GM15510 (cell line): ENCODE data around the gene ANTXR1.

ENCODE experiments used
- POLR2A ChIP-seq: IDR thresholded peaks from 3 replicates; pipeline ENCODE4 v1.6.1; 2011; ENCODE audit warnings: borderline replicate concordance; ENCODE audit not compliant: insufficient read length; ENCODE audit errors: extremely low read depth

The ANTXR1 gene

DNA sequence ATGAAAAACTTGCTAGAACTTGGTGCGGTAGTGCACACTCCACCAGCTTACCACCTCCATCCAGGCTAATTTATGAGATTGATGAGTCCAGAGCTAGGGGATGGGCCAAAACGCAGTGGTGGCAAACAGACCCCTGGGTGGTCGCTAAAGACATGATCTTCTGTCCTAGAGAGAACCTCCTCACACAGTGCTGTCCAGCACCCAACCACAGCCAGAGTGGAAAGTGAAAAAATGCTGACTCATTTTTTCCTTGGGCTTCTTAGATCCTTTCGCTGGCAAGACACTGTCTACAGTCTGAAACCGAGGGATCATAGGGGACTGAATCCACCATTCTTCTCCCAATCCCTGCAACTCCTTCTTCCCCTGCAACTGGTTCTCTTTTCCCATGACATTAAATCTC is 4.1 kb downstream of the ANTXR1 start:
- no peak for TF ChIP-seq POLR2A

DNA sequence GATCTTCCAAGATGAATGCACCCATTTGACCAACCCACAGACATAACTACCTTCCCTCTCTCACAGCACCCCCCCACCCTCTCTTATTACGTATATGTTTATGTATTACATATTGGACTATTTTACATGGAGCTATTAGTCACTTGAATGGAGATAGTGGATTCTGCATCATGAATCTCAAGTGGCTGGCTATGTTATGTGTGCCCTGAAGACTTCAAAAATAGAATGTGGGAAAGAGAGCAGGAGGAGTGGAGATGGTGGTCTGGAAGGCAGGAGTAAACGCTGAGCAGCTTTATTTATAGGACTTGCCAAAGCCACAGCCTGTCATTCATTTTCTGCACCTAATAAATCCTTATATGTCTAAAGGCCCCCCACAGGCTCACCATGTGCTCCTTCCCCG is 4.9 kb downstream of the ANTXR1 start:
- TF ChIP-seq POLR2A = no peak

GRCh38 chr2:69018678-69019095 is 5.7 kb downstream of the ANTXR1 start:
- no peak for TF ChIP-seq POLR2A

- TF ChIP-seq POLR2A = no peak
These were observed 7.8 kb downstream of the ANTXR1 start for GRCh38 chr2:69020496-69021426.

DNA sequence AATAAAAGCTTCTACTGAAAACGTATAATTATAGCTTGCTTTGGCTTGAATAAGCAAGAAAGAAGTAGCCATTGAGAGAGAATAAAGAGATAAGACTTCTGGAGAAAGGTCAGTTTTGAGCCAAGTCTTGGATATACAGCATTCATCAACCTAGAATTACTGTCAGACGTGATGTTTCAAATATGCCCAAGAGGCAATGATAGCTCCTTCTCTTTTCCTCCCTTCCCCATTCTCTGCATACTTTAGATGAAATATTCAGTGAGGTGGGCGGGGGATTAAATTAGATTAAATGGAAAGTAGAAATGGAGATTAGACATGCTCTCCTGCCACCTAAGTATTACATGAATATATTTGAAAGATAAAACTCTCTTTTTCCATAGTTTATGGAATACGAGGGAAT is 8.7 kb downstream of the ANTXR1 start:
- TF ChIP-seq POLR2A = no peak

GRCh38 chr2:69022548-69022947 is 9.6 kb downstream of the ANTXR1 start:
- TF ChIP-seq POLR2A = no peak

- no peak for TF ChIP-seq POLR2A
These were observed 10.3 kb downstream of the ANTXR1 start for GRCh38 chr2:69023236-69023635.

DNA sequence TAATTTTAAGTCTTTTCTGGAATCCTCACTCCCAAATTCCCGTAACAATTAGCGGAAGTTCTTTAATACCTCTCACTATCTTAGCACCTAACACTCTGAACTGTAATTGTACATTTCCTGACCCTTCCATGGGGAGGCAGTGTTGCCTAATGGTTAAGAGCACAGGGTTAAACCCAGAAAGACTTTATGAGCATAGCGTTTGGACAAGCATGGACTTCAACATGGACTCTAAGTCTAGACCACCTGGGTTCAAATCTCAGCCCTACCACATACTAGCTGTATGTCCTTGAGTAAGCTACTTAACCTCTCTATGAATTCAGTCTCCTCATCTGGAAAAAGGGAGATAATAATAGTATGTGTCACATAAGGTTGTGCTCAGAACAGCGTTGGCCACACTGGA is 13.0 kb downstream of the ANTXR1 start:
- no peak for TF ChIP-seq POLR2A

GRCh38 chr2:69026691-69027459 is 13.9 kb downstream of the ANTXR1 start:
- no peak for TF ChIP-seq POLR2A

GRCh38 chr2:69030800-69031428 is 17.9 kb downstream of the ANTXR1 start:
- TF ChIP-seq POLR2A = no peak

- no peak for TF ChIP-seq POLR2A
These were observed 18.5 kb downstream of the ANTXR1 start for GRCh38 chr2:69031466-69031865.

DNA sequence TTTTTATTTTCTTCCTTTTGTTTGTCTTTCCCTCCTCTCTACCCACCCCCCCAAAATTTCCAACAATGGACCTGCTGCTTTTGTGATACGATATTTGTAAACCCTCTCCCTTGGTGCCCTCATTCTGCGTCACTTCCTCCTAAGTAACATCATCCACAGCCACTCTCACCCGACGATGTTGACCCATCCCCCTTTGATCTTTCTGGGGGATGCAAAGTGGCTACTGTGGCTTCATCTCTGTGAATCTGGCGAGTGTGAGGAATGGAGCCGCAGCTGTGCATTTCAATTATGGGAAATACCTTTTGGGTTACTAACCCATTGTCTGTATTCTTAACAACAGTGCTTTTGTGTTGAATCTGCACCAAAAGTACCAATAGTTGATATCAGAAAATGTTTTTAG is 19.4 kb downstream of the ANTXR1 start:
- TF ChIP-seq POLR2A = no peak

DNA sequence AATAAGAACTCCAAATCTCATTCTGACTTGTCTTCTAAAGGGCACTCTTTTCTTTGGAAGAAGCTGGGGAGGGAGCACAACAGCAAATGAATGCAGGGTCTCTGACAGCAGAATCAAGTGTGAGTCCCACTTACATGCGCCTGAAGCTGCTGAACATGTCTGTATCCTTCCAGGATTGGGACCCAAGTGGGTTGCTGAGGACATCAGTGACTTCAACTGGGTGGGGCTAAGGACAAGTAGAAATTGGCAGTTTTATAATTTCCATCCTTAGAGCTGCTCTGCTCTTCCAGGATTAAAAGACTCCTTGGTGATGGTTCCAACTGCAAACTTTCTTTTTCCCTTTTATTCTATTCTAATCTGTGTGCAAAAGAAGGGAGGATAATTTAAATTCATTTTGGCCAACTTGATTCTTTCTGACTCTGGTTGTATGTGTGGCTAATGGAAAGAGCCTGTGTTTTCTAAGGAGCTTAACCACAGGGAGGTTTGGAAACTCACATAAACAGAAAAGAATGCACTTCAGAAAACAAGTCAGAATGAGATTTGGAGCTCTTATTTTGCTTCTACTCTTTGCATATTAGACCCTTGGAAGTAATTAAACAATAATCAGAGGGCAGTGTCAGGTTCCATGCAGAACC is 20.6 kb downstream of the ANTXR1 start:
- no peak for TF ChIP-seq POLR2A

DNA sequence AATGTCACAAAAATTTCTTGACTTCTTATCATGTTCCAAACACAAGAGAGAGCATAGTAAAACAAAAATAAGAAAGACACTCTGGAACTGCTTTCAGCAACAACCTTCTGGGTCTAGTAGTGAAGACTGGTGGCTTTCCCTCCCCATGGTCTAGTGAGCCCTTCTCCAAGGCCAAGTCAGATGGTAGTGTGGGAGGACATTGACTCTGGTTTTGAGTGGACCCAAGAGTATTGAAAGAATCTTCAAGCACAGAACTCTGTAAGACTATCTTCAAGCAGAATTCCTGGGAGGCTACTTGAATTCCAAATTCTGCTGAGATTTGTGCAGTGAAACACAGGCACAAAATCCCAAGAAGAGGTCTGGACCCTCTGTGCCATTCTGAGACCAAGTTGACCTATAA is 21.1 kb downstream of the ANTXR1 start:
- no peak for TF ChIP-seq POLR2A

DNA sequence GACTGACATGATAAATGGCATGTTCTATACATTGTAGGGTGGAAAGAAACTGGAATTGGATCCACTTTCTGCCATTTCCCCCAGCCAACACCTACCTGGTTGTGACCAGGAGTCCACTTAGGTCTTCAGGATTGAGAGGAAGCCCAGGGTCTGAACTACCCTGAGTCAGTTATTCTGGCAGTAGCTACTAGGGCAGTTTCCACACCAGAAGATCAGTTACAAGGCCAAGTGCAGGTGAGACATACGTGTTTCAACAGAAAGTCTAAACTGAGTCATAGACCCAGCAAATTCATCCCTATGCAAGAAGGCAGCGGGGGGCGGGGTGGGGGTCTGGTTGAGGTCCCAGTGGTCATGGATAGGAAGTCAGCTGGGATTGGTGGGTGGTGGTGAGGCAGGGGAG is 21.9 kb downstream of the ANTXR1 start:
- TF ChIP-seq POLR2A = no peak
